ENCODE results near the gene HDGFL3. TPM values are rescaled to one million over a fixed set of nuclear protein-coding genes. Genes with fewer than 3 reads are reported as not detected.

Gene HDGFL3
- total and polyA plus RNA-seq, 9 of the 15 experiments (the other 6 are each of a cell fraction or from before 2014, with no cell fraction given), result 6.7 to 42.0 (median 31.4) TPM

GRCh38 chr15:83210619-83211018, 3.0 kb upstream of the HDGFL3 start (continued):
- TF ChIP-seq ZNF668 (CRISPR knock-in tag; IDR thresholded peaks at IDR 0.05), result no peak
- no peak for TF ChIP-seq HMG20A (CRISPR knock-in tag; conservative IDR thresholded peaks at IDR 0.05)
- TF ChIP-seq PKNOX1 (IDR thresholded peaks at IDR 0.05), result peak; percentile 34; the same call in 1 of the 2 replicates

GRCh38 chr15:83209333-83209732, 1.7 kb upstream of the HDGFL3 start:
- DNase-seq (ENCODE audit: extremely low read depth in 1 of 4, low spot score in 3 of 4) (no peak), ATAC-seq (no peak), FAIRE-seq (no peak)
- intact Hi-C loops (cut with micrococcal nuclease) (loop anchor here (2.0 to 5.0 kb wide), 4 partner anchors 102 to 362 kb away; partner anchors contain the start of genes BTBD1, C15orf40 and TM6SF1), in situ Hi-C loops (cut with MboI) (no loop called here)
- Histone ChIP-seq H3K9me3 (replicated peaks; ENCODE audit: control insufficient read depth, insufficient read depth, low read depth, low read length) (no peaks in the 10 kb centered on the region), H3K36me3 (ENCODE audit: control insufficient read depth, insufficient read depth, low read length) (no peaks in the 10 kb centered on the region; the same call in 2 of the 3 replicates), H3K27me3 (ENCODE audit: control insufficient read depth in 2 of 2, insufficient read depth in 2 of 2, low read length in 2 of 2) (peaks cover 2 to 6% of the 10 kb centered on the region in 2 experiments; a peak in 3 of 5 replicates), H3K4me1 (replicated peaks in 1 of 2; ENCODE audit: control insufficient read depth in 2 of 2, insufficient read depth in 2 of 2, low read length in 2 of 2) (peaks cover 14 to 18% of the 10 kb centered on the region in 2 experiments), H3K27ac (ENCODE audit: extremely low read depth, low read depth, low read length) (no peak overlapping the region), H3K79me2 (ENCODE audit: control insufficient read depth, insufficient read depth, low read length) (peaks cover 28% of the 10 kb centered on the region), H3K4me2 (ENCODE audit: insufficient read depth, low read length) (no peak overlapping the region), H2AFZ (ENCODE audit: low read depth, low read length) (no peak overlapping the region; the same call in 1 of the 2 replicates), H4K20me1 (replicated peaks; ENCODE audit: control insufficient read depth, insufficient read depth, low read length) (no peaks in the 10 kb centered on the region; the same call in 1 of the 2 replicates), H3K9ac (ENCODE audit: insufficient read depth in 1 of 2, low read depth in 2 of 2, low read length in 2 of 2) (no peak overlapping the region), H3K9me1 (ENCODE audit: control insufficient read depth, insufficient read depth, low read length) (no peaks in the 10 kb centered on the region), H3K4me3 (no peak overlapping the region)
- 36% methylated on average over 5 of the region's 5 CpGs for WGBS (ENCODE audit: insufficient coverage, low coverage, missing lambda C conversion rate)
- TF ChIP-seq, protein P1, sequence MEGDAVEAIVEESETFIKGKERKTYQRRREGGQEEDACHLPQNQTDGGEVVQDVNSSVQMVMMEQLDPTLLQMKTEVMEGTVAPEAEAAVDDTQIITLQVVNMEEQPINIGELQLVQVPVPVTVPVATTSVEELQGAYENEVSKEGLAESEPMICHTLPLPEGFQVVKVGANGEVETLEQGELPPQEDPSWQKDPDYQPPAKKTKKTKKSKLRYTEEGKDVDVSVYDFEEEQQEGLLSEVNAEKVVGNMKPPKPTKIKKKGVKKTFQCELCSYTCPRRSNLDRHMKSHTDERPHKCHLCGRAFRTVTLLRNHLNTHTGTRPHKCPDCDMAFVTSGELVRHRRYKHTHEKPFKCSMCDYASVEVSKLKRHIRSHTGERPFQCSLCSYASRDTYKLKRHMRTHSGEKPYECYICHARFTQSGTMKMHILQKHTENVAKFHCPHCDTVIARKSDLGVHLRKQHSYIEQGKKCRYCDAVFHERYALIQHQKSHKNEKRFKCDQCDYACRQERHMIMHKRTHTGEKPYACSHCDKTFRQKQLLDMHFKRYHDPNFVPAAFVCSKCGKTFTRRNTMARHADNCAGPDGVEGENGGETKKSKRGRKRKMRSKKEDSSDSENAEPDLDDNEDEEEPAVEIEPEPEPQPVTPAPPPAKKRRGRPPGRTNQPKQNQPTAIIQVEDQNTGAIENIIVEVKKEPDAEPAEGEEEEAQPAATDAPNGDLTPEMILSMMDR (IDR thresholded peaks at IDR 0.05 in 2 of 3, conservative IDR thresholded peaks at IDR 0.05 in 1 of 3; ENCODE audit: insufficient read depth in 2 of 3, low read depth in 1 of 3, low read length in 3 of 3), result 0 out of 6 replicates have a peak, but pooled peaks of 1 of the 3 experiments have one; percentile 2
- no peak for TF ChIP-seq ZBTB33 (CRISPR knock-in tag; IDR thresholded peaks at IDR 0.05)
- no peak for TF ChIP-seq ZBTB1 (CRISPR knock-in tag; IDR thresholded peaks at IDR 0.05; ENCODE audit: borderline replicate concordance, low read depth)
- TF ChIP-seq HDAC8 (tag; IDR thresholded peaks at IDR 0.05), result no peak
- no peak for TF ChIP-seq ZNF384 (IDR thresholded peaks at IDR 0.05; ENCODE audit: low read depth, low read length)
- POLR2A ChIA-PET, result interaction anchor here (0.6 kb wide), 1 partner anchor 16 kb away, joined by 3 read pairs; no protein-coding TSS in a partner anchor
- no TSS peak for BruUV-seq (replicated peaks)
- CTCF ChIA-PET (ENCODE audit: low intra/inter-chr PET ratio), result no interaction called here
